HepG2 (cell line): ENCODE data around the gene DCDC2. TPM values are rescaled to one million over a fixed set of nuclear protein-coding genes. Genes with fewer than 3 reads are reported as not detected.

Experiments used
- ARNT2 ChIP-seq: sonication (generic); formaldehyde crosslinking; IDR thresholded peaks from 2 replicates; pipeline ENCODE4 v1.8.0; 2022; ENCODE audit warnings: mild to moderate bottlenecking, low read depth, missing genetic modification reagents, moderate library complexity
- BRCA1 ChIP-seq: sonication (generic); formaldehyde crosslinking; IDR thresholded peaks from 2 replicates; pipeline ENCODE4 v1.4.0; 2020; ENCODE audit warnings: missing genetic modification reagents
- CREM ChIP-seq, 2 experiments: sonication (generic) in 1 of 2; formaldehyde crosslinking in 1 of 2; IDR thresholded peaks; 2 replicates each; pipeline versions ENCODE4 v1.4.0 to v1.6.1; 2016 to 2020; ENCODE audit warnings: antibody characterized with exemption in 1 of 2, mild to moderate bottlenecking in 1 of 2, missing genetic modification reagents in 1 of 2
- FOXJ3 ChIP-seq: sonication (generic); formaldehyde crosslinking; IDR thresholded peaks from 2 replicates; pipeline ENCODE4 v1.4.0; 2020; ENCODE audit warnings: missing genetic modification reagents, mild to moderate bottlenecking, borderline replicate concordance
- HNF4A ChIP-seq: sonication (generic); formaldehyde crosslinking; IDR thresholded peaks from 2 replicates; pipeline ENCODE4 v1.4.0; 2020; ENCODE audit warnings: missing genetic modification reagents
- HOXA3 ChIP-seq: sonication (generic); formaldehyde crosslinking; IDR thresholded peaks from 2 replicates; pipeline ENCODE4 v1.5.0; 2020; ENCODE audit warnings: missing genetic modification reagents
- KAT8 ChIP-seq: IDR thresholded peaks from 2 replicates; pipeline ENCODE4 v1.6.1; 2016; ENCODE audit warnings: missing genetic modification reagents, missing compliant biosample characterization
- NCOR1 ChIP-seq: fragments of 200-600 bp; sonication (generic); IDR thresholded peaks from 2 replicates; pipeline ENCODE4 v1.7.0; 2017; ENCODE audit warnings: antibody characterized with exemption, low read length, borderline replicate concordance
- PITX1 ChIP-seq: sonication (generic); formaldehyde crosslinking; IDR thresholded peaks from 2 replicates; pipeline ENCODE4 v1.5.1; 2020; ENCODE audit warnings: mild to moderate bottlenecking, missing genetic modification reagents
- SAP130 ChIP-seq: IDR thresholded peaks from 2 replicates; pipeline ENCODE4 v1.6.1; 2016; ENCODE audit warnings: low read depth
- SOX6 ChIP-seq, 2 experiments: fragments of 450-650 bp in 1 of 2; sonication (generic) in 1 of 2; formaldehyde crosslinking in 1 of 2; IDR thresholded peaks; 2 replicates each; pipeline versions ENCODE4 v1.4.0 to v1.6.1; 2017 to 2020; ENCODE audit warnings: antibody characterized with exemption in 1 of 2, mild to moderate bottlenecking in 1 of 2, missing genetic modification reagents in 1 of 2
- SRSF1 ChIP-seq: fragments of 200-400 bp; formaldehyde crosslinking; optimal IDR thresholded peaks from 2 replicates; pipeline ENCODE3; 2017; ENCODE audit warnings: mild to moderate bottlenecking, low read depth, low read length, moderate library complexity
- TBX2 ChIP-seq: sonication (generic); formaldehyde crosslinking; IDR thresholded peaks from 2 replicates; pipeline ENCODE4 v1.5.0; 2020; ENCODE audit warnings: missing genetic modification reagents, mild to moderate bottlenecking, borderline replicate concordance
- TEAD3 ChIP-seq: optimal IDR thresholded peaks from 2 replicates; pipeline ENCODE3; 2016; ENCODE audit warnings: borderline replicate concordance
- ZFX ChIP-seq: sonication (generic); formaldehyde crosslinking; IDR thresholded peaks from 2 replicates; pipeline ENCODE4 v1.4.0; 2020; ENCODE audit warnings: mild to moderate bottlenecking, low read depth, missing genetic modification reagents, moderate library complexity
- ZNF263 ChIP-seq: sonication (generic); formaldehyde crosslinking; IDR thresholded peaks from 2 replicates; pipeline ENCODE4 v1.4.0; 2020; ENCODE audit warnings: missing genetic modification reagents
- ZNF766 ChIP-seq: sonication (generic); formaldehyde crosslinking; IDR thresholded peaks from 2 replicates; pipeline ENCODE4 v1.5.0; 2020; ENCODE audit warnings: missing genetic modification reagents, borderline replicate concordance
- polyA plus RNA-seq, 8 experiments: library from polyadenylated mRNA; depleted of rRNA in 3 of 8; stranded (reverse) in 7 of 8; unstranded in 1 of 8; fragments of >200 nt; fragmentation: Illumina TruSeq in 4 of 8; extraction: Trizol in 4 of 8; gene quantifications; 2 replicates each; pipeline versions ENCODE4 v1.2.1 to v1.2.3, GENCODE V29; 2011 to 2016; ENCODE audit warnings: low read depth in 4 of 8, missing spikeins in 1 of 8, mixed read lengths in 1 of 8; ENCODE audit not compliant: insufficient read depth in 1 of 8
- total RNA-seq, 5 experiments: library from RNA; depleted of rRNA; stranded (reverse); fragments of >200 nt; fragmentation: Illumina TruSeq; extraction: Trizol; gene quantifications; 2 replicates each; pipeline ENCODE4 v1.2.3, GENCODE V29; 2016; ENCODE audit warnings: low read depth in 1 of 5
- TF ChIP-seq, protein P1 (sequence below): IDR thresholded peaks from 2 replicates; pipeline ENCODE4 v1.6.1; 2016; ENCODE audit warnings: missing biosample characterization, missing genetic modification reagents, low read depth
- TF ChIP-seq, protein P2 (sequence below): sonication (generic); formaldehyde crosslinking; IDR thresholded peaks from 2 replicates; pipeline ENCODE4 v1.4.0; 2020; ENCODE audit warnings: missing genetic modification reagents, low read depth, mild to moderate bottlenecking, borderline replicate concordance
- TF ChIP-seq, protein P3 (sequence below): sonication (generic); formaldehyde crosslinking; IDR thresholded peaks from 2 replicates; pipeline ENCODE4 v1.4.0; 2020; ENCODE audit warnings: missing genetic modification reagents
- TF ChIP-seq, protein P4 (sequence below): sonication (generic); formaldehyde crosslinking; IDR thresholded peaks from 2 replicates; pipeline ENCODE4 v1.5.0; 2020; ENCODE audit warnings: mild to moderate bottlenecking, missing genetic modification reagents, borderline replicate concordance
- TF ChIP-seq, protein P5 (sequence below): IDR thresholded peaks from 2 replicates; pipeline ENCODE4 v1.6.1; 2016; ENCODE audit warnings: mild to moderate bottlenecking

Gene DCDC2
- total and polyA plus RNA-seq, 2 of the 13 experiments (the other 11 are each of a cell fraction or from before 2014, with no cell fraction given): 9.0 to 36.2 TPM

DNA sequence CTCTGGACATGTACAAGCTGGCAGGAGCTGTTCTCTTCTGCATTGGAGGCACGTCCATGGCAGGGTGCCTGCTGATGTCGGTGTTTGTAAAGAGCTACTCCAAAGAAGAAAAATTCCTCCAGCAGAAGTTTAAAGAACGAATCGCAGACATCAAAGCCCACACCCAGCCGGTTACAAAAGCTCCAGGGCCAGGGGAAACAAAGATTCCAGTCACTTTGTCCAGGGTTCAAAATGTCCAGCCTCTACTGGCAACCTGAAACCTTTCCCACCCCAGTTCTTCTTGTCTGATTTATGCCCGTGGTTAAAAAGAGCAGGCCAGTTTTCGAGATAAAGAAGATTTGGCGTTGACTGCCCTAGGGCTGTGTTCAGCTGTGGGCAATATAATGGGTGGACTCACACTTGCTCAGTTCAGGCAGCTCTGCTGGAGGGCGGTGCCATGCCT lies 212.1 kb downstream of the DCDC2 start (continued):
- peak; percentile 66; the same call in 1 of the 2 replicates for TF ChIP-seq SAP130 (CRISPR knock-in tag)
- TF ChIP-seq SOX6 (IDR thresholded peaks at IDR 0.05): no peak
- peak; percentile 96 for TF ChIP-seq SOX6 (CRISPR knock-in tag; IDR thresholded peaks at IDR 0.05)
- peak; percentile 91; the same call in 1 of the 2 replicates for TF ChIP-seq NCOR1
- TF ChIP-seq ARNT2: no peak
- peak; percentile 52; the same call in 1 of the 2 replicates for TF ChIP-seq ZNF766
- TF ChIP-seq HNF4A (CRISPR knock-in tag): peak; percentile 76
- TF ChIP-seq, protein P1, sequence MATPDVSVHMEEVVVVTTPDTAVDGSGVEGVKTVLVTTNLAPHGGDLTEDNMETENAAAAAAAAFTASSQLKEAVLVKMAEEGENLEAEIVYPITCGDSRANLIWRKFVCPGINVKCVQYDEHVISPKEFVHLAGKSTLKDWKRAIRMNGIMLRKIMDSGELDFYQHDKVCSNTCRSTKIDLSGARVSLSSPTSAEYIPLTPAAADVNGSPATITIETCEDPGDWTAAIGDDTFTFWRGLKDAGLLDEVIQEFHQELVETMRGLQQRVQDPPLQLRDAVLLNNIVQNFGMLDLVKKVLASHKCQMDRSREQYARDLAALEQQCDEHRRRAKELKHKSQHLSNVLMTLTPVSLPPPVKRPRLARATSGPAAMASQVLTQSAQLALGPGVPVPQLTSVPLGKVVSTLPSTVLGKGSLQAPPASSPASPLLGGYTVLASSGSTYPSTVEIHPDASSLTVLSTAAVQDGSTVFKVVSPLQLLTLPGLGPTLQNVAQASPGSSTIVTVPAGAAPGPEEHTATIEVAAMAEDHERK (CRISPR knock-in tag): no peak
- no peak for TF ChIP-seq SRSF1
- TF ChIP-seq ZNF263 (CRISPR knock-in tag): no peak
- TF ChIP-seq PITX1 (CRISPR knock-in tag): peak; percentile 67; the same call in 1 of the 2 replicates
- peak; percentile 88 for TF ChIP-seq TEAD3 (CRISPR knock-in tag)
- 0 out of 2 replicates have a peak, but pooled peaks have one; percentile 24 for TF ChIP-seq ZFX (CRISPR knock-in tag)
- TF ChIP-seq, protein P2, sequence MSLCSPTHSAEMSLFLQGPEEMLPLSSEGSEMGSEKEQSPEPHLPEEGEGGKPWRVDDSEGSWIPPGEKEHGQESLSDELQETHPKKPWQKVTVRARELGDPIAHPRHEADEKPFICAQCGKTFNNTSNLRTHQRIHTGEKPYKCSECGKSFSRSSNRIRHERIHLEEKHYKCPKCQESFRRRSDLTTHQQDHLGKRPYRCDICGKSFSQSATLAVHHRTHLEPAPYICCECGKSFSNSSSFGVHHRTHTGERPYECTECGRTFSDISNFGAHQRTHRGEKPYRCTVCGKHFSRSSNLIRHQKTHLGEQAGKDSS (CRISPR knock-in tag): no peak
- TF ChIP-seq, protein P3, sequence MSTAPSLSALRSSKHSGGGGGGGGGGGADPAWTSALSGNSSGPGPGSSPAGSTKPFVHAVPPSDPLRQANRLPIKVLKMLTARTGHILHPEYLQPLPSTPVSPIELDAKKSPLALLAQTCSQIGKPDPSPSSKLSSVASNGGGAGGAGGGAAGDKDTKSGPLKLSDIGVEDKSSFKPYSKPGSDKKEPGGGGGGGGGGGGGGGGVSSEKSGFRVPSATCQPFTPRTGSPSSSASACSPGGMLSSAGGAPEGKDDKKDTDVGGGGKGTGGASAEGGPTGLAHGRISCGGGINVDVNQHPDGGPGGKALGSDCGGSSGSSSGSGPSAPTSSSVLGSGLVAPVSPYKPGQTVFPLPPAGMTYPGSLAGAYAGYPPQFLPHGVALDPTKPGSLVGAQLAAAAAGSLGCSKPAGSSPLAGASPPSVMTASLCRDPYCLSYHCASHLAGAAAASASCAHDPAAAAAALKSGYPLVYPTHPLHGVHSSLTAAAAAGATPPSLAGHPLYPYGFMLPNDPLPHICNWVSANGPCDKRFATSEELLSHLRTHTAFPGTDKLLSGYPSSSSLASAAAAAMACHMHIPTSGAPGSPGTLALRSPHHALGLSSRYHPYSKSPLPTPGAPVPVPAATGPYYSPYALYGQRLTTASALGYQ (CRISPR knock-in tag): peak; percentile 76; the same call in 1 of the 2 replicates
- TF ChIP-seq HOXA3 (CRISPR knock-in tag): peak; percentile 47
- peak; percentile 61; the same call in 1 of the 2 replicates for TF ChIP-seq FOXJ3 (CRISPR knock-in tag)
- TF ChIP-seq CREM (IDR thresholded peaks at IDR 0.05): peak; percentile 81
- no peak for TF ChIP-seq CREM (CRISPR knock-in tag; IDR thresholded peaks at IDR 0.05)
- peak; percentile 73 for TF ChIP-seq KAT8 (CRISPR knock-in tag)
- peak; percentile 76; the same call in 1 of the 2 replicates for TF ChIP-seq TBX2 (CRISPR knock-in tag)
- TF ChIP-seq BRCA1: 0 out of 2 replicates have a peak, but pooled peaks have one; percentile 28
- TF ChIP-seq, protein P4, sequence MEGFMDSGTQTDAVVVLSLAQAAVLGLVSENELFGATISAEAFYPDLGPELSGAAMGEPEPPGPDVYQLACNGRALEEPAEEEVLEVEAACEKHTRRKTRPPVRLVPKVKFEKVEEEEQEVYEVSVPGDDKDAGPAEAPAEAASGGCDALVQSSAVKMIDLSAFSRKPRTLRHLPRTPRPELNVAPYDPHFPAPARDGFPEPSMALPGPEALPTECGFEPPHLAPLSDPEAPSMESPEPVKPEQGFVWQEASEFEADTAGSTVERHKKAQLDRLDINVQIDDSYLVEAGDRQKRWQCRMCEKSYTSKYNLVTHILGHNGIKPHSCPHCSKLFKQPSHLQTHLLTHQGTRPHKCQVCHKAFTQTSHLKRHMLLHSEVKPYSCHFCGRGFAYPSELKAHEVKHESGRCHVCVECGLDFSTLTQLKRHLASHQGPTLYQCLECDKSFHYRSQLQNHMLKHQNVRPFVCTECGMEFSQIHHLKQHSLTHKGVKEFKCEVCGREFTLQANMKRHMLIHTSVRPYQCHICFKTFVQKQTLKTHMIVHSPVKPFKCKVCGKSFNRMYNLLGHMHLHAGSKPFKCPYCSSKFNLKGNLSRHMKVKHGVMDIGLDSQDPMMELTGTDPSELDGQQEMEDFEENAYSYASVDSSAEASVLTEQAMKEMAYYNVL (CRISPR knock-in tag): peak; percentile 71; the same call in 1 of the 2 replicates
- TF ChIP-seq, protein P5, sequence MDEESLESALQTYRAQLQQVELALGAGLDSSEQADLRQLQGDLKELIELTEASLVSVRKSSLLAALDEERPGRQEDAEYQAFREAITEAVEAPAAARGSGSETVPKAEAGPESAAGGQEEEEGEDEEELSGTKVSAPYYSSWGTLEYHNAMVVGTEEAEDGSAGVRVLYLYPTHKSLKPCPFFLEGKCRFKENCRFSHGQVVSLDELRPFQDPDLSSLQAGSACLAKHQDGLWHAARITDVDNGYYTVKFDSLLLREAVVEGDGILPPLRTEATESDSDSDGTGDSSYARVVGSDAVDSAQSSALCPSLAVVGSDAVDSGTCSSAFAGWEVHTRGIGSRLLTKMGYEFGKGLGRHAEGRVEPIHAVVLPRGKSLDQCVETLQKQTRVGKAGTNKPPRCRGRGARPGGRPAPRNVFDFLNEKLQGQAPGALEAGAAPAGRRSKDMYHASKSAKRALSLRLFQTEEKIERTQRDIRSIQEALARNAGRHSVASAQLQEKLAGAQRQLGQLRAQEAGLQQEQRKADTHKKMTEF: peak; percentile 66; the same call in 1 of the 2 replicates
